Lung microvascular endothelial cell (primary cell): Measurements from ENCODE around the gene TATDN2. TPM values are rescaled to one million over a fixed set of nuclear protein-coding genes. Genes with fewer than 3 reads are reported as not detected.
"Not testable (repeated sequence)": the region's sequence is repeated elsewhere in the genome, so short reads cannot be mapped to it uniquely, and the experiment has no call there.

Source experiments
- DNase-seq, 2 donors: peaks; one replicate each; pipeline versions ENCODE4 v3.0.0 to v3.0.0-alpha.2; 2010; ENCODE audit warnings: low read depth in 2 of 2
- total RNA-seq: library from RNA; depleted of rRNA; stranded (reverse); fragments of >200 nt; gene quantifications from 2 replicates; pipeline ENCODE4 v1.2.1, GENCODE V29; 2014

Gene TATDN2
- total RNA-seq, 1 donor from 2014 or later = 8.9 TPM

- no peak for DNase-seq
Observed at GRCh38 chr3:10235551-10235950, 12.7 kb upstream of the TATDN2 start.

GRCh38 chr3:10238345-10239183 is 9.7 kb upstream of the TATDN2 start:
- no peak for DNase-seq

- no peak for DNase-seq
Observed at GRCh38 chr3:10240799-10241198, 7.5 kb upstream of the TATDN2 start.

- no peak for DNase-seq
Observed at GRCh38 chr3:10242182-10243065, 5.8 kb upstream of the TATDN2 start.

GRCh38 chr3:10244009-10244408 is 4.2 kb upstream of the TATDN2 start:
- no peak for DNase-seq

GRCh38 chr3:10245081-10245712 is 3.1 kb upstream of the TATDN2 start:
- DNase-seq = no peak

GRCh38 chr3:10247679-10248183 is 528 bp upstream of the TATDN2 start:
- no peak for DNase-seq

- DNase-seq = peak in 1 of 2 donors; percentile 23
Observed at GRCh38 chr3:10248984-10249748, 907 bp downstream of the TATDN2 start.

GRCh38 chr3:10249833-10250232 is 1.6 kb downstream of the TATDN2 start:
- no peak for DNase-seq

GRCh38 chr3:10251006-10251405 is 2.7 kb downstream of the TATDN2 start:
- no peak for DNase-seq

- DNase-seq = no peak
Observed at GRCh38 chr3:10253731-10254130, 5.5 kb downstream of the TATDN2 start.

- no peak for DNase-seq
Observed at GRCh38 chr3:10255835-10256234, 7.6 kb downstream of the TATDN2 start.

- no peak for DNase-seq
Observed at GRCh38 chr3:10259036-10259435, 10.8 kb downstream of the TATDN2 start.

GRCh38 chr3:10259798-10260197 is 11.5 kb downstream of the TATDN2 start:
- DNase-seq = no peak

GRCh38 chr3:10260211-10260701 is 12.0 kb downstream of the TATDN2 start:
- no peak for DNase-seq

- no peak for DNase-seq
Observed at GRCh38 chr3:10262027-10262426, 13.8 kb downstream of the TATDN2 start.

GRCh38 chr3:10263646-10264363 is 15.5 kb downstream of the TATDN2 start:
- DNase-seq = peak; percentile 46 to 49

- no peak for DNase-seq
Observed at GRCh38 chr3:10265833-10266232, 17.6 kb downstream of the TATDN2 start.

- not testable (repeated sequence) for DNase-seq
Observed at GRCh38 chr3:10266936-10267335, 18.7 kb downstream of the TATDN2 start.

- peak; percentile 53 to 69 for DNase-seq
Observed at GRCh38 chr3:10268116-10268515, 19.9 kb downstream of the TATDN2 start.
